ENCODE measurements around the gene MARCHF10. TPM values are rescaled to one million over a fixed set of nuclear protein-coding genes. Genes with fewer than 3 reads are reported as not detected.

The MARCHF10 gene
- total RNA-seq, 2 experiments from 2014 or later = not detected

GRCh38 chr17:62657690-62658089, 150.4 kb downstream of the MARCHF10 start:
- Mint-ChIP-seq H3K4me3 (no peak overlapping the region), H3K4me1 (peaks cover 14% of the 10 kb centered on the region), H3K27me3 (peaks cover 69% of the 10 kb centered on the region), H3K9me3 (ENCODE audit: low read depth) (peaks cover 13% of the 10 kb centered on the region), H3K36me3 (peaks cover 9% of the 10 kb centered on the region), H3K27ac (no peak overlapping the region)
- ATAC-seq (no peak), DNase-seq (no peak)
- CTCF ChIA-PET = no interaction called here

- peaks cover 69% of the 10 kb centered on the region for H3K27me3 Mint-ChIP-seq
- H3K36me3 Mint-ChIP-seq = peaks cover 9% of the 10 kb centered on the region
- DNase-seq (no peak), ATAC-seq (no peak)
- H3K4me1 Mint-ChIP-seq = peaks cover 19% of the 10 kb centered on the region
- H3K9me3 Mint-ChIP-seq (ENCODE audit: low read depth) = peaks cover 13% of the 10 kb centered on the region
- no peak overlapping the region for H3K27ac Mint-ChIP-seq
- no peak overlapping the region for H3K4me3 Mint-ChIP-seq
- CTCF ChIA-PET = interaction anchor here (1.0 kb wide), 1 partner anchor 16 kb away, joined by 4 read pairs; no protein-coding TSS in a partner anchor
Observed at GRCh38 chr17:62657145-62657665, 150.9 kb downstream of the MARCHF10 start.

- H3K9me3 Mint-ChIP-seq (ENCODE audit: low read depth) = peaks cover 13% of the 10 kb centered on the region
- H3K36me3 Mint-ChIP-seq = peaks cover 10% of the 10 kb centered on the region
- H3K27me3 Mint-ChIP-seq = peaks cover 74% of the 10 kb centered on the region
- no peak overlapping the region for H3K27ac Mint-ChIP-seq
- peaks cover 25% of the 10 kb centered on the region for H3K4me1 Mint-ChIP-seq
- ATAC-seq = no peak
- no peak overlapping the region for H3K4me3 Mint-ChIP-seq
- CTCF ChIA-PET = interaction anchor here (1.0 kb wide), 1 partner anchor 16 kb away, joined by 4 read pairs; no protein-coding TSS in a partner anchor
- DNase-seq = no peak
Observed at GRCh38 chr17:62656446-62656845, 151.7 kb downstream of the MARCHF10 start.

GRCh38 chr17:62655656-62656055, 152.5 kb downstream of the MARCHF10 start:
- CTCF ChIA-PET = no interaction called here
- H3K27ac Mint-ChIP-seq = no peak overlapping the region
- peaks cover 25% of the 10 kb centered on the region for H3K4me1 Mint-ChIP-seq
- peaks cover 7% of the 10 kb centered on the region for H3K36me3 Mint-ChIP-seq
- H3K27me3 Mint-ChIP-seq = peaks cover 74% of the 10 kb centered on the region
- peaks cover 5% of the 10 kb centered on the region for H3K9me3 Mint-ChIP-seq (ENCODE audit: low read depth)
- H3K4me3 Mint-ChIP-seq = no peak overlapping the region
- ATAC-seq (no peak), DNase-seq (no peak)

GRCh38 chr17:62653826-62654761, 154.0 kb downstream of the MARCHF10 start:
- CTCF ChIA-PET = no interaction called here
- Mint-ChIP-seq H3K9me3 (ENCODE audit: low read depth) (no peaks in the 10 kb centered on the region), H3K27ac (no peak overlapping the region), H3K27me3 (peaks cover 73% of the 10 kb centered on the region), H3K4me3 (no peak overlapping the region), H3K4me1 (peaks cover 25% of the 10 kb centered on the region), H3K36me3 (peaks cover 2% of the 10 kb centered on the region)
- DNase-seq = no peak
- no peak for ATAC-seq

- ATAC-seq (peak; percentile 96), DNase-seq (peak; percentile 85)
- Mint-ChIP-seq H3K4me3 (peak overlapping the region; percentile 52), H3K9me3 (ENCODE audit: low read depth) (no peaks in the 10 kb centered on the region), H3K4me1 (peaks cover 25% of the 10 kb centered on the region), H3K27ac (peak overlapping the region; percentile 59), H3K36me3 (peaks cover 2% of the 10 kb centered on the region), H3K27me3 (peaks cover 78% of the 10 kb centered on the region)
- CTCF ChIA-PET = no interaction called here
Observed at GRCh38 chr17:62653002-62653825, 154.9 kb downstream of the MARCHF10 start.

- H3K27me3 Mint-ChIP-seq = peaks cover 77% of the 10 kb centered on the region
- H3K4me1 Mint-ChIP-seq = peaks cover 25% of the 10 kb centered on the region
- no peak overlapping the region for H3K27ac Mint-ChIP-seq
- ATAC-seq (peak; percentile 14), DNase-seq (peak; percentile 58)
- H3K36me3 Mint-ChIP-seq = peaks cover 2% of the 10 kb centered on the region
- H3K9me3 Mint-ChIP-seq (ENCODE audit: low read depth) = no peaks in the 10 kb centered on the region
- CTCF ChIA-PET = no interaction called here
- H3K4me3 Mint-ChIP-seq = peak overlapping the region; percentile 52
Observed at GRCh38 chr17:62652251-62653001, 155.7 kb downstream of the MARCHF10 start.

Other genes with a start within 250 kb of the MARCHF10 start
- gene MRC2, start 180.6 kb downstream of the MARCHF10 start, total RNA-seq = 1 to 10 TPM in 1 of 2 experiments, under 1 TPM in 1; 0.61 to 4.7 TPM
- 10 to 100 TPM in 1 of 2 experiments, 1 to 10 TPM in 1; 8.7 to 26.2 TPM for gene TANC2, start 157.9 kb upstream of the MARCHF10 start, total RNA-seq

All from activated CD8-positive, alpha-beta memory T cell treated with anti-CD3 and anti-CD28 coated beads, Interleukin-2, amount 10 ng/mL, durations not matched to agents 7 days and 5 days (primary cell).